GM21423 (cell line): ENCODE measurements around the gene FDX2.

Source experiments
- ATAC-seq: cut with Tn5 transposase; IDR thresholded peaks from one replicate; pipeline ENCODE4 v1.9.1; 2021; ENCODE audit warnings: mild to moderate bottlenecking, moderate library complexity; ENCODE audit not compliant: unreplicated experiment

The FDX2 gene

GRCh38 chr19:10333758-10334587 is 18.2 kb upstream of the FDX2 start:
- ATAC-seq: no peak

GRCh38 chr19:10332965-10333757 is 17.3 kb upstream of the FDX2 start, which contains the start of gene RAVER1:
Gene RAVER1, minus strand, starts transcription at chr19:10333529. Its CDS starts 22 bp downstream, at chr19:10333507.
- ATAC-seq: peak; percentile 88

- no peak for ATAC-seq
These were observed 16.5 kb upstream of the FDX2 start for GRCh38 chr19:10332158-10332964.

- no peak for ATAC-seq
These were observed 13.7 kb upstream of the FDX2 start for GRCh38 chr19:10329555-10329954.

GRCh38 chr19:10328558-10329429 is 13.0 kb upstream of the FDX2 start:
- ATAC-seq: no peak

GRCh38 chr19:10327793-10328192 is 12.0 kb upstream of the FDX2 start:
- no peak for ATAC-seq

- no peak for ATAC-seq
These were observed 9.9 kb upstream of the FDX2 start for GRCh38 chr19:10325732-10326131.

- ATAC-seq: no peak
These were observed 6.3 kb upstream of the FDX2 start for GRCh38 chr19:10321874-10322835.

GRCh38 chr19:10321417-10321797 is 5.6 kb upstream of the FDX2 start:
- no peak for ATAC-seq

- ATAC-seq: no peak
These were observed 5.0 kb upstream of the FDX2 start for GRCh38 chr19:10320602-10321416.

- ATAC-seq: no peak
These were observed 3.2 kb upstream of the FDX2 start for GRCh38 chr19:10318807-10319682.

- no peak for ATAC-seq
These were observed 2.1 kb upstream of the FDX2 start for GRCh38 chr19:10317857-10318462.

GRCh38 chr19:10317045-10317856 is 1.4 kb upstream of the FDX2 start:
- ATAC-seq: no peak

- no peak for ATAC-seq
These were observed 622 bp upstream of the FDX2 start for GRCh38 chr19:10316229-10317044.

- no peak for ATAC-seq
These were observed 6.4 kb downstream of the FDX2 start, which contains the start of gene ZGLP1 for GRCh38 chr19:10309423-10309822. Gene ZGLP1, minus strand, starts transcription at chr19:10309815.
